Astrocyte (in vitro differentiated cells and primary cell): ENCODE data around the gene ARG1. TPM values are rescaled to one million over a fixed set of nuclear protein-coding genes. Genes with fewer than 3 reads are reported as not detected.

ENCODE experiments used
- DNase-seq: peaks from one replicate; pipeline ENCODE4 v3.0.0-alpha.2; 2010; ENCODE audit warnings: low read depth
- FAIRE-seq: peaks from 2 replicates; lab custom pipeline; 2011; peaks lifted over from hg19 to GRCh38; lab: Jason Lieb, UNC
- H2AFZ ChIP-seq: 2 replicates; pipeline ENCODE4 v1.6.0; 2012; ENCODE audit warnings: low read depth, low read length, inconsistent platforms
- H3K27ac ChIP-seq: 2 replicates; pipeline ENCODE4 v1.5.1; 2011; ENCODE audit warnings: low read depth, low read length, inconsistent platforms
- H3K27me3 ChIP-seq: 2 replicates; pipeline ENCODE4 v1.6.0; 2011; ENCODE audit warnings: low read length, inconsistent platforms; ENCODE audit not compliant: insufficient read depth
- H3K36me3 ChIP-seq: 2 replicates; pipeline ENCODE4 v1.5.1; 2011; ENCODE audit warnings: low read length, inconsistent platforms; ENCODE audit not compliant: insufficient read depth
- H3K4me1 ChIP-seq: 2 replicates; pipeline ENCODE4 v1.5.1; 2011; ENCODE audit warnings: low read length, inconsistent platforms; ENCODE audit not compliant: insufficient read depth
- H3K4me2 ChIP-seq: 2 replicates; pipeline ENCODE4 v1.6.0; 2012; ENCODE audit warnings: low read length, inconsistent platforms
- H3K4me3 ChIP-seq: 2 replicates; pipeline ENCODE4 v1.5.1; 2011; ENCODE audit warnings: low read depth, mild to moderate bottlenecking, low read length, inconsistent platforms; ENCODE audit not compliant: insufficient read depth
- H3K79me2 ChIP-seq: 2 replicates; pipeline ENCODE4 v1.6.0; 2012; ENCODE audit warnings: mild to moderate bottlenecking, low read length, inconsistent platforms; ENCODE audit not compliant: insufficient read depth
- H3K9ac ChIP-seq: 2 replicates; pipeline ENCODE4 v1.6.0; 2012; ENCODE audit warnings: mild to moderate bottlenecking, low read length, inconsistent platforms
- H3K9me3 ChIP-seq: 2 replicates; pipeline ENCODE4 v1.5.1; 2012; ENCODE audit warnings: low read depth, mild to moderate bottlenecking, low read length, inconsistent platforms; ENCODE audit not compliant: insufficient read depth
- H4K20me1 ChIP-seq: 2 replicates; pipeline ENCODE4 v1.6.0; 2012; ENCODE audit warnings: low read length, inconsistent platforms; ENCODE audit not compliant: insufficient read depth
- H3K27ac Mint-ChIP-seq: one replicate; pipeline ENCODE4 v1.8.0; 2021; ENCODE audit warnings: mild to moderate bottlenecking, mixed read lengths; ENCODE audit not compliant: unreplicated experiment
- H3K27me3 Mint-ChIP-seq: one replicate; pipeline ENCODE4 v1.8.0; 2021; ENCODE audit warnings: low read depth, mixed read lengths; ENCODE audit not compliant: unreplicated experiment
- H3K36me3 Mint-ChIP-seq: one replicate; pipeline ENCODE4 v1.8.0; 2021; ENCODE audit warnings: low read depth, mixed read lengths; ENCODE audit not compliant: unreplicated experiment
- H3K4me1 Mint-ChIP-seq: one replicate; pipeline ENCODE4 v1.8.0; 2021; ENCODE audit warnings: low read depth, mixed read lengths; ENCODE audit not compliant: unreplicated experiment
- H3K4me3 Mint-ChIP-seq: one replicate; pipeline ENCODE4 v1.8.0; 2021; ENCODE audit warnings: mild to moderate bottlenecking, moderate library complexity, mixed read lengths; ENCODE audit not compliant: unreplicated experiment
- H3K9me3 Mint-ChIP-seq: one replicate; pipeline ENCODE4 v1.8.0; 2021; ENCODE audit warnings: mild to moderate bottlenecking, mixed read lengths; ENCODE audit not compliant: unreplicated experiment
- EZH2 ChIP-seq: IDR thresholded peaks from 2 replicates; pipeline ENCODE4 v1.6.1; 2012; ENCODE audit warnings: mild to moderate bottlenecking, low read length, inconsistent platforms; ENCODE audit not compliant: insufficient read depth
- total RNA-seq: library from RNA; stranded (reverse); gene quantifications from 2 replicates; pipeline ENCODE4 v1.2.1, GENCODE V29; 2021
- TF ChIP-seq, protein P1 (sequence below): IDR thresholded peaks from 2 replicates; pipeline ENCODE4 v1.5.1; 2011; ENCODE audit warnings: low read depth, mild to moderate bottlenecking, inconsistent platforms, low read length, moderate library complexity; ENCODE audit not compliant: insufficient read depth

ARG1 gene
- total RNA-seq, 1 donor from 2014 or later, result not detected

DNA sequence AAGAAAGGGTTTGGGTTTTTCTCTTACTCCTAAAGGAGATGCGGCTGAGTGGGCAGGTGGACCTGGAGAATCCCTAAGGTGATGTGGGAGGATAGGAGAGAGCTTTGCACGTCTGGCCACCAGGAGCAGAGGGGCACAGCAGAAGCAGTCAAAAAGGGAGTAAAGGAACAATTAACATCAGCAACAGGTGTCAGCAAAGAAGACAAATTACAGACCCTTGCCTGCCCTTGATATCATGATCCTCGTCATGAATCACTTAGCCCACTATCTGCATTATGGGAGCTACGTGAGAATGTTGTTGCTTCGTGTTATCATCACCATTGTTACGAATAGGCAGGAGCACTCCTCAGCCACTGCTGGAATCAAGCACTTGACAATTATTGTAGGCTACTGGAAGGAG, 25.5 kb upstream of the ARG1 start:
- no peaks in the 10 kb centered on the region for H3K9me3 ChIP-seq
- H3K4me1 ChIP-seq, result no peaks in the 10 kb centered on the region
- H2AFZ ChIP-seq, result no peak overlapping the region
- no peak overlapping the region for H3K27ac Mint-ChIP-seq
- no peaks in the 10 kb centered on the region for H3K79me2 ChIP-seq
- H3K9ac ChIP-seq, result no peak overlapping the region
- peaks cover 4% of the 10 kb centered on the region for H3K9me3 Mint-ChIP-seq
- no peaks in the 10 kb centered on the region for H3K4me1 Mint-ChIP-seq
- peaks cover 9% of the 10 kb centered on the region for H3K27me3 ChIP-seq
- no peak overlapping the region for H3K4me3 ChIP-seq
- TF ChIP-seq, protein P1, sequence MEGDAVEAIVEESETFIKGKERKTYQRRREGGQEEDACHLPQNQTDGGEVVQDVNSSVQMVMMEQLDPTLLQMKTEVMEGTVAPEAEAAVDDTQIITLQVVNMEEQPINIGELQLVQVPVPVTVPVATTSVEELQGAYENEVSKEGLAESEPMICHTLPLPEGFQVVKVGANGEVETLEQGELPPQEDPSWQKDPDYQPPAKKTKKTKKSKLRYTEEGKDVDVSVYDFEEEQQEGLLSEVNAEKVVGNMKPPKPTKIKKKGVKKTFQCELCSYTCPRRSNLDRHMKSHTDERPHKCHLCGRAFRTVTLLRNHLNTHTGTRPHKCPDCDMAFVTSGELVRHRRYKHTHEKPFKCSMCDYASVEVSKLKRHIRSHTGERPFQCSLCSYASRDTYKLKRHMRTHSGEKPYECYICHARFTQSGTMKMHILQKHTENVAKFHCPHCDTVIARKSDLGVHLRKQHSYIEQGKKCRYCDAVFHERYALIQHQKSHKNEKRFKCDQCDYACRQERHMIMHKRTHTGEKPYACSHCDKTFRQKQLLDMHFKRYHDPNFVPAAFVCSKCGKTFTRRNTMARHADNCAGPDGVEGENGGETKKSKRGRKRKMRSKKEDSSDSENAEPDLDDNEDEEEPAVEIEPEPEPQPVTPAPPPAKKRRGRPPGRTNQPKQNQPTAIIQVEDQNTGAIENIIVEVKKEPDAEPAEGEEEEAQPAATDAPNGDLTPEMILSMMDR, result no peak
- TF ChIP-seq EZH2, result no peak
- DNase-seq, result no peak
- H3K36me3 ChIP-seq, result no peaks in the 10 kb centered on the region
- H3K27me3 Mint-ChIP-seq, result peaks cover 2% of the 10 kb centered on the region
- H4K20me1 ChIP-seq, result no peaks in the 10 kb centered on the region
- FAIRE-seq, result no peak
- no peak overlapping the region for H3K4me2 ChIP-seq
- H3K36me3 Mint-ChIP-seq, result no peaks in the 10 kb centered on the region
- H3K27ac ChIP-seq, result no peak overlapping the region
- H3K4me3 Mint-ChIP-seq, result no peak overlapping the region

DNA sequence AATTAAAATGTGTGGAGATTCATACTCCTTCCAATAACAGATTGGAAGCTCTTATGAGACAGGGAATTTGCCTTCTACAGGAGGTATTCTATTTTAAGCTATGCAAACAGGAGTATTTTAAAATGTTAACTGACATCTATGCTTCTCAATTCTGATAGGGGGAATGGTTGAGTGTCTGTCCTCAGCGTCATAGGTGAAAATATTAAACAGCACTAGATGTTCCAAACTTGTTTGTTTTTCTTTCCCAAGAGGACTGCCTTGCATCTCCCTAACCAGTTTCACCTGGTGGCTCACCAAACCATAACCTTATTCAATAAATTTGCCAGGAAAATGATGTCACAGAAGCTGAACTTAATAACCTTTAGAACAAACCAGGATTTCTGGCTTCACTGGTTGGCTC, 24.6 kb upstream of the ARG1 start:
- no peak overlapping the region for H3K27ac ChIP-seq
- H3K27me3 ChIP-seq, result peaks cover 9% of the 10 kb centered on the region
- DNase-seq (no peak), FAIRE-seq (no peak)
- H3K79me2 ChIP-seq, result no peaks in the 10 kb centered on the region
- Mint-ChIP-seq H3K27me3 (peaks cover 2% of the 10 kb centered on the region), H3K27ac (no peak overlapping the region), H3K4me1 (no peaks in the 10 kb centered on the region), H3K4me3 (no peak overlapping the region), H3K36me3 (no peaks in the 10 kb centered on the region), H3K9me3 (peaks cover 4% of the 10 kb centered on the region)
- H3K4me3 ChIP-seq, result no peak overlapping the region
- no peak overlapping the region for H2AFZ ChIP-seq
- H3K4me1 ChIP-seq, result no peaks in the 10 kb centered on the region
- H4K20me1 ChIP-seq, result no peaks in the 10 kb centered on the region
- H3K9me3 ChIP-seq, result no peaks in the 10 kb centered on the region
- TF ChIP-seq, protein P1, result no peak
- no peak for TF ChIP-seq EZH2
- H3K9ac ChIP-seq, result no peak overlapping the region
- no peaks in the 10 kb centered on the region for H3K36me3 ChIP-seq
- H3K4me2 ChIP-seq, result no peak overlapping the region

DNA sequence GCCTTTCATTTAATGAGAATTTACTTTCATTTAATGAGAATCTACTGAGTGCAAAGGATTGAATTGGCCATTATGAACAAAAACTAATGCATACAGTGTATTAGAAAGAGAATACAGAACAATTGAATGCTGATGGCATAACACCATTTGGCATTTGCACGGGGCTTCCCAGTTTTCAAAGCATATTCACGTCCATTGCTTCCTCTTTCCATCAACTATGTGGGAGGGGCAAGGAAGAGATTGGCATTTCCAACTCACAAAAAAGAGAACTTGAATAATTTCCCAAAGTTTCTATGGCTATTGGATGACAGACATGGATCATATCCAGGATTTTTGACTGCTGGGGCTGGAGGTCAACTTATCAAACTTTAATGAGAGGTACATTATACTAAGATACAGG, 23.2 kb upstream of the ARG1 start:
- Histone ChIP-seq H3K4me3 (no peak overlapping the region), H2AFZ (no peak overlapping the region), H3K4me2 (no peak overlapping the region), H3K9me3 (no peaks in the 10 kb centered on the region), H3K27me3 (peaks cover 9% of the 10 kb centered on the region), H3K79me2 (no peaks in the 10 kb centered on the region), H3K9ac (no peak overlapping the region), H3K27ac (no peak overlapping the region), H3K36me3 (no peaks in the 10 kb centered on the region), H4K20me1 (no peaks in the 10 kb centered on the region), H3K4me1 (no peaks in the 10 kb centered on the region)
- Mint-ChIP-seq H3K4me3 (no peak overlapping the region), H3K27ac (no peak overlapping the region), H3K36me3 (no peaks in the 10 kb centered on the region), H3K4me1 (no peaks in the 10 kb centered on the region), H3K27me3 (peaks cover 2% of the 10 kb centered on the region), H3K9me3 (no peaks in the 10 kb centered on the region)
- FAIRE-seq (no peak), DNase-seq (no peak)
- no peak for TF ChIP-seq EZH2
- TF ChIP-seq, protein P1, result no peak
